Gastroesophageal sphincter (tissue), 4 donors: ENCODE results near the gene RAD9A. TPM values are rescaled to one million over a fixed set of nuclear protein-coding genes. Genes with fewer than 3 reads are reported as not detected.
A peak's percentile ranks its signal among the peaks of the same experiment; 100 is the strongest.

Experiments used
- ATAC-seq: fragments of 150-250 bp; one replicate; pipeline ENCODE4 v1.9.1; 2016; ENCODE audit warnings: mild to moderate bottlenecking, moderate library complexity
- H3K27ac ChIP-seq, 4 donors: fragments of 200-600 bp; sonication (generic) in 3 of 4; 1 replicate in 3 of 4; 2 replicates in 1 of 4; pipeline ENCODE4 v1.5.1; 2016 to 2019
- H3K27me3 ChIP-seq: fragments of 200-600 bp; sonication (generic); one replicate; pipeline ENCODE4 v1.5.1; 2019
- H3K36me3 ChIP-seq, 2 donors: fragments of 200-600 bp; sonication (generic); one replicate each; pipeline ENCODE4 v1.5.1; 2019; ENCODE audit warnings: control low read depth in 1 of 2
- H3K4me1 ChIP-seq, 3 donors: fragments of 200-600 bp; sonication (generic); 1 replicate in 2 of 3; 2 replicates in 1 of 3; pipeline ENCODE4 v1.5.1; 2016 to 2019; ENCODE audit warnings: control low read depth in 2 of 3
- H3K4me3 ChIP-seq, 2 donors: fragments of 200-600 bp; sonication (generic); one replicate each; pipeline ENCODE4 v1.5.1; 2019; ENCODE audit warnings: mild to moderate bottlenecking in 1 of 2, moderate library complexity in 1 of 2
- H3K9me3 ChIP-seq, 3 donors: fragments of 200-600 bp; sonication (generic); one replicate each; pipeline ENCODE4 v1.5.1; 2017 to 2019; ENCODE audit warnings: control low read depth in 2 of 3
- CTCF ChIP-seq, 4 experiments: fragments of 200-600 bp in 2 of 4; fragments of 450-650 bp in 2 of 4; sonication (generic) in 1 of 4; IDR thresholded peaks; one replicate each; pipeline ENCODE4 v1.5.1; 2017 to 2019; ENCODE audit warnings: antibody characterized with exemption in 4 of 4, mild to moderate bottlenecking in 2 of 4, moderate library complexity in 2 of 4
- EP300 ChIP-seq: sonication (generic); formaldehyde crosslinking; IDR thresholded peaks from one replicate; pipeline ENCODE4 v1.6.1; 2017; ENCODE audit warnings: antibody characterized with exemption, mild to moderate bottlenecking
- POLR2A ChIP-seq, 2 donors: fragments of 450-650 bp; IDR thresholded peaks; one replicate each; pipeline ENCODE4 v1.6.1; 2017; ENCODE audit warnings: antibody characterized with exemption in 2 of 2, mild to moderate bottlenecking in 2 of 2, moderate library complexity in 1 of 2
- POLR2AphosphoS5 ChIP-seq: sonication (generic); formaldehyde crosslinking; IDR thresholded peaks from one replicate; pipeline ENCODE4 v1.6.1; 2017; ENCODE audit warnings: antibody characterized with exemption
- WGBS, 2 donors: methylation state at CpG; one replicate each; pipeline ENCODE4 v1.1.5; 2018; ENCODE audit warnings: low coverage in 1 of 2; 5-methylcytosine and 5-hydroxymethylcytosine counted together
- total RNA-seq, 4 donors: library from RNA; depleted of rRNA; stranded (reverse); fragments of >200 nt; gene quantifications; one replicate each; pipeline ENCODE4 v1.1.0, GENCODE V29; 2016

The RAD9A gene
- total RNA-seq, 4 donors from 2014 or later, result 8.5 to 16.0 (median 11.1) TPM

GRCh38 chr11:67371189-67371910 is 20.4 kb upstream of the RAD9A start:
- Histone ChIP-seq H3K27ac (peak overlapping the region; percentile 76 to 99 (median 93)), H3K4me1 (peaks cover 5 to 90% (median 59%) of the 10 kb centered on the region in 3 donors), H3K27me3 (no peaks in the 10 kb centered on the region), H3K4me3 (peak overlapping the region in 1 of 2 donors; percentile 94), H3K9me3 (no peaks in the 10 kb centered on the region), H3K36me3 (no peaks in the 10 kb centered on the region)
- WGBS, 2 donors, result 16 to 33% methylated on average over 5 to 6 of the region's 8 CpGs
- TF ChIP-seq POLR2AphosphoS5, result no peak
- TF ChIP-seq CTCF (IDR thresholded peaks at IDR 0.05), result peak in 3 of 4 experiments; percentile 51 to 70 (median 68)
- no peak for ATAC-seq

GRCh38 chr11:67371911-67372320 is 19.9 kb upstream of the RAD9A start:
- TF ChIP-seq POLR2AphosphoS5 (no peak), CTCF (IDR thresholded peaks at IDR 0.05) (no peak), POLR2A (IDR thresholded peaks at IDR 0.05) (no peak), EP300 (no peak)
- H3K4me3 ChIP-seq, result peak overlapping the region; percentile 82 to 94
- no peaks in the 10 kb centered on the region for H3K27me3 ChIP-seq
- WGBS, 2 donors, result 16% methylated on average over 5 of the region's 16 CpGs; no CpG with 5 or more reads in 1 of the 2 donors
- H3K27ac ChIP-seq, result peak overlapping the region; percentile 87 to 99 (median 99)
- H3K36me3 ChIP-seq, result no peaks in the 10 kb centered on the region
- no peaks in the 10 kb centered on the region for H3K9me3 ChIP-seq
- peaks cover 4 to 84% (median 54%) of the 10 kb centered on the region in 3 donors for H3K4me1 ChIP-seq
- no peak for ATAC-seq

- peaks cover 1 to 79% (median 48%) of the 10 kb centered on the region in 3 donors for H3K4me1 ChIP-seq
- peak overlapping the region; percentile 87 to 99 (median 99) for H3K27ac ChIP-seq
- H3K9me3 ChIP-seq, result no peaks in the 10 kb centered on the region
- peak overlapping the region; percentile 82 to 94 for H3K4me3 ChIP-seq
- TF ChIP-seq POLR2AphosphoS5 (peak; percentile 51), POLR2A (IDR thresholded peaks at IDR 0.05) (peak; percentile 53 to 63), EP300 (no peak)
- ATAC-seq, result peak; percentile 6
- no peaks in the 10 kb centered on the region for H3K27me3 ChIP-seq
- no peaks in the 10 kb centered on the region for H3K36me3 ChIP-seq
- no CpG with 5 or more reads among the region's 78 CpGs for WGBS, 2 donors
Observed at GRCh38 chr11:67372321-67372992, 19.3 kb upstream of the RAD9A start.

GRCh38 chr11:67372993-67373647 is 18.7 kb upstream of the RAD9A start, which contains the start of gene CLCF1:
CLCF1 (minus strand) TSS chr11:67373598; CDS start chr11:67373539, 59 bp downstream.
- no peaks in the 10 kb centered on the region for H3K36me3 ChIP-seq
- H3K27me3 ChIP-seq, result no peaks in the 10 kb centered on the region
- peak within 1 kb of the TSS; percentile 87 to 99 (median 99) for H3K27ac ChIP-seq
- no CpG with 5 or more reads among the region's 76 CpGs for WGBS, 2 donors
- peak in 2 of 4 experiments; percentile 3 to 8 for TF ChIP-seq CTCF (IDR thresholded peaks at IDR 0.05)
- TF ChIP-seq POLR2A (IDR thresholded peaks at IDR 0.05), result peak; percentile 17 to 37
- no peak for TF ChIP-seq POLR2AphosphoS5
- no peak for TF ChIP-seq EP300
- H3K4me3 ChIP-seq, result peak within 1 kb of the TSS; percentile 82 to 94
- peak; percentile 64 for ATAC-seq
- H3K9me3 ChIP-seq, result no peaks in the 10 kb centered on the region
- H3K4me1 ChIP-seq, result peaks cover 0 to 72% (median 42%) of the 10 kb centered on the region in 3 donors
